DND-41 (cell line): ENCODE results near the gene ARSG.

Source experiments
- ATAC-seq: fragments of 200-7000 bp; cut with Tn5 transposase; 3 replicates; pipeline ENCODE4 v1.9.1; 2021; ENCODE audit warnings: low read depth; ENCODE audit not compliant: insufficient read depth
- DNase-seq: peaks from one replicate; pipeline ENCODE4 v3.0.0-alpha.2; 2020
- H2AFZ ChIP-seq: 2 replicates; pipeline ENCODE4 v1.6.0; 2012; ENCODE audit warnings: low read depth, low read length
- H3K27ac ChIP-seq: 2 replicates; pipeline ENCODE4 v1.5.1; 2012; ENCODE audit warnings: low read length, inconsistent platforms
- H3K27me3 ChIP-seq: fragments of 200-600 bp; sonication (generic); 2 replicates; pipeline ENCODE4 v1.6.0; 2012; ENCODE audit warnings: low read length, mild to moderate bottlenecking, inconsistent platforms; ENCODE audit not compliant: insufficient read depth, poor library complexity
- H3K36me3 ChIP-seq: 2 replicates; pipeline ENCODE4 v1.5.1; 2012; ENCODE audit warnings: low read length, inconsistent platforms; ENCODE audit not compliant: insufficient read depth
- H3K4me1 ChIP-seq: 2 replicates; pipeline ENCODE4 v1.5.1; 2012; ENCODE audit warnings: mild to moderate bottlenecking, low read length; ENCODE audit not compliant: insufficient read depth
- H3K4me2 ChIP-seq: 2 replicates; pipeline ENCODE4 v1.6.0; 2012; ENCODE audit warnings: mild to moderate bottlenecking, moderate library complexity, low read length, inconsistent platforms; ENCODE audit not compliant: insufficient read depth
- H3K4me3 ChIP-seq, 2 experiments: fragments of 200-600 bp in 1 of 2; shearing (Covaris generic) in 1 of 2; 2 replicates each; pipeline ENCODE4 v1.5.1; 2012 to 2016; ENCODE audit warnings: inconsistent platforms in 2 of 2, low read length in 2 of 2, mild to moderate bottlenecking in 2 of 2, low read depth in 1 of 2, moderate library complexity in 1 of 2
- H3K79me2 ChIP-seq: 2 replicates; pipeline ENCODE4 v1.6.0; 2012; ENCODE audit warnings: low read length, inconsistent platforms; ENCODE audit not compliant: insufficient read depth
- H3K9ac ChIP-seq: 2 replicates; pipeline ENCODE4 v1.6.0; 2012; ENCODE audit warnings: low read depth, mild to moderate bottlenecking, inconsistent platforms, low read length, moderate library complexity
- H3K9me3 ChIP-seq: 2 replicates; pipeline ENCODE4 v1.5.1; 2012; ENCODE audit warnings: low read length, moderate library complexity, mild to moderate bottlenecking, inconsistent platforms; ENCODE audit not compliant: insufficient read depth, severe bottlenecking
- H4K20me1 ChIP-seq: 2 replicates; pipeline ENCODE4 v1.6.0; 2012; ENCODE audit warnings: low read length; ENCODE audit not compliant: insufficient read depth
- EZH2 ChIP-seq: IDR thresholded peaks from 3 replicates; pipeline ENCODE4 v1.6.1; 2012; ENCODE audit warnings: borderline replicate concordance, low read depth, mild to moderate bottlenecking, moderate library complexity, low read length, inconsistent platforms; ENCODE audit not compliant: severe bottlenecking
- TF ChIP-seq, protein P1 (sequence below): IDR thresholded peaks from 2 replicates; pipeline ENCODE4 v1.5.1; 2012; ENCODE audit warnings: borderline replicate concordance, low read length, moderate library complexity, mild to moderate bottlenecking; ENCODE audit not compliant: poor library complexity, severe bottlenecking; ENCODE audit errors: extremely low read depth

The ARSG gene

DNA sequence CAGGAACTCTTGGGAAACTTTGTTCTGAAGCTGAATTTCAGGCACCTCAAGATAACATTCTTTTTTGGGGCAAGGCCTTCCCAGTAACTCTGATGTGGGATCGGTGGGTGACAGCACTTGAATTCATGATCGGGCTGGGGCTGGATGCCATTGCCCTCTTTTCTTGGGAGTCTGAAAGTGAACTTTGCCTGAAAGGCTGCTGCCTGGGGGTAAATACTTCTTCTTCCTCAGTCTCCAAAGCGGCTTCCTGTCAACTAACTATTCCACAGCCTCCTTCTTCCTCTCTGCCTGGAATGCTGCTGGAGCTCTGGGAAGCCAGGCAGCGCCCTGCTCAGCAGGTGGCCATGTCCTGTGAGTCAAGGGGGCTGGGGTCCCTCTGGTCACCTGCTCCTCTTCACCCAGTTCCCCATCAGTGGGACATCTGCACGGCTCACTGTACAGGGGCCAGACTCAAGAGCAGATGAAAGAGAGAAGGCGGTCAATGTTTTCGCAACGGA is 86.5 kb downstream of the ARSG start:
- Histone ChIP-seq H3K4me1 (peaks cover 3% of the 10 kb centered on the region), H3K27me3 (no peaks in the 10 kb centered on the region), H3K79me2 (no peaks in the 10 kb centered on the region), H3K27ac (no peak overlapping the region), H2AFZ (no peak overlapping the region), H3K4me3 (no peak overlapping the region), H3K4me2 (no peak overlapping the region), H4K20me1 (no peaks in the 10 kb centered on the region), H3K9me3 (no peaks in the 10 kb centered on the region), H3K36me3 (no peaks in the 10 kb centered on the region), H3K9ac (no peak overlapping the region)
- DNase-seq (no peak), ATAC-seq (no peak)
- no peak for TF ChIP-seq EZH2
- TF ChIP-seq, protein P1, sequence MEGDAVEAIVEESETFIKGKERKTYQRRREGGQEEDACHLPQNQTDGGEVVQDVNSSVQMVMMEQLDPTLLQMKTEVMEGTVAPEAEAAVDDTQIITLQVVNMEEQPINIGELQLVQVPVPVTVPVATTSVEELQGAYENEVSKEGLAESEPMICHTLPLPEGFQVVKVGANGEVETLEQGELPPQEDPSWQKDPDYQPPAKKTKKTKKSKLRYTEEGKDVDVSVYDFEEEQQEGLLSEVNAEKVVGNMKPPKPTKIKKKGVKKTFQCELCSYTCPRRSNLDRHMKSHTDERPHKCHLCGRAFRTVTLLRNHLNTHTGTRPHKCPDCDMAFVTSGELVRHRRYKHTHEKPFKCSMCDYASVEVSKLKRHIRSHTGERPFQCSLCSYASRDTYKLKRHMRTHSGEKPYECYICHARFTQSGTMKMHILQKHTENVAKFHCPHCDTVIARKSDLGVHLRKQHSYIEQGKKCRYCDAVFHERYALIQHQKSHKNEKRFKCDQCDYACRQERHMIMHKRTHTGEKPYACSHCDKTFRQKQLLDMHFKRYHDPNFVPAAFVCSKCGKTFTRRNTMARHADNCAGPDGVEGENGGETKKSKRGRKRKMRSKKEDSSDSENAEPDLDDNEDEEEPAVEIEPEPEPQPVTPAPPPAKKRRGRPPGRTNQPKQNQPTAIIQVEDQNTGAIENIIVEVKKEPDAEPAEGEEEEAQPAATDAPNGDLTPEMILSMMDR, result no peak

DNA sequence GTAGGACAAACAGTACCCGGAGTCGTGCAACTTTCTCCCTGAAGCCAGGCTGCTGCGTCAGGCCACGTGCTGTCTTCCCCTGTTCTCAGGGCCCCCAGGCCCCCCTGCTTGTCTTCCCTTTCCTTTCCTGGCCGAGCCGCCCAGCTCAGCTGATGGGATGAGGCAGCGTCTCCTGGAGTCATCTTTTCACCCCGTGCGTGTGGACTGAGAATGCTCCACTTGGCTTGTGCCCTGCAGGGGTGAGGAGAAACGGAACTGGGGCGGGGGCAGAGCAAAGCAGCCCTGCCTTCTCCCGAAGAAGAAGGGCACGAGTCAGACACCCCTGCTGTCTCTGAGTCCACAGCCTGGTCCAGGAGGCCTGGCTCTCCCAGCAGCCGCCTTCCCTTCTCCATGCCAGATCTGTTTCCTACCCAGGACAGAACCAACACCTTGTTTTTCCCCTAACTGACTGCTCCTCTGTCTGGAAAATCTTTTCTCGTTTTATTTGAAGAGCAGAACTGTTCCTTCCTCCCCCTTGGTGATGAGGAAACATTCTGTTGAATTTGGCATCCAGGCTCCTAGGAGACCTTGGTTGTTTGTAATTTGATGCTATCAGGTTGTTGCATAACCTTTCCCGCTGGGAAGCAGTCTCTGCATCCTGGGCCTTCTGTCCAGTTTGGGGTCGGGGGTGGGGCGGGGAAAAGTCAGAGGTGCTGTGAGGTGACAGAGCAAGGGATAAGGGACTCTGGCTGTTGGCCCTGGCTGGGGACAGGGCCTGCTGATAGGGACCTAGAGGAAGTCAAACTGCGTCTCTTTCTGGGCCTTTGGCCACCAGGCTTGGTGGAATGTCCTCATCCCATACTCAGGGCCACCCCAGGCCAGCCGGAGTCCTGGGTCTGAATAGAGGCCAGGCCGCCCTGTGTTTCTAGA is 87.2 kb downstream of the ARSG start:
- Histone ChIP-seq H3K4me1 (peaks cover 10% of the 10 kb centered on the region), H3K27ac (no peak overlapping the region), H3K27me3 (no peaks in the 10 kb centered on the region), H2AFZ (no peak overlapping the region), H3K79me2 (no peaks in the 10 kb centered on the region), H3K4me3 (no peak overlapping the region), H4K20me1 (no peaks in the 10 kb centered on the region), H3K9me3 (no peaks in the 10 kb centered on the region), H3K9ac (no peak overlapping the region), H3K36me3 (no peaks in the 10 kb centered on the region), H3K4me2 (no peak overlapping the region)
- DNase-seq (no peak), ATAC-seq (no peak)
- TF ChIP-seq EZH2, result no peak
- TF ChIP-seq, protein P1, result no peak

DNA sequence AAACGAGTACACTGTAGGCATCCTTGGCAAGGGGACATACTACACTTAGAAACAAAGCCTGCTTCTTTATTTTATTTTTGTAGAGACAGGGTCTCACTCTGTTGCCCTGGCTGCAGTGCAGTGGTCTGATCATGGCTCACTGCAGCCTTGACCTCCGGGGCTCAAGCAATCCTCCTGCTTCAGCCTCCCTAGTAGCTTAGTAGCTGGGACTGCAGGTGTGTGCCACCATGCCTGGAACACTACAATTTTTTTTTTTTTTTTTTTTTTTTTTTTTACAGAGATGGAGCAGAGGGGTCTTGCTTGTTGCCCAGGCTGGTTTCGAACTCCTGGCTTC is 87.8 kb downstream of the ARSG start:
- H3K9me3 ChIP-seq, result no peaks in the 10 kb centered on the region
- H2AFZ ChIP-seq, result no peak overlapping the region
- no peak overlapping the region for H3K4me3 ChIP-seq
- TF ChIP-seq, protein P1, result no peak
- H3K36me3 ChIP-seq, result no peaks in the 10 kb centered on the region
- H4K20me1 ChIP-seq, result no peaks in the 10 kb centered on the region
- no peak overlapping the region for H3K9ac ChIP-seq
- peaks cover 16% of the 10 kb centered on the region for H3K4me1 ChIP-seq
- DNase-seq (no peak), ATAC-seq (no peak)
- no peaks in the 10 kb centered on the region for H3K27me3 ChIP-seq
- H3K79me2 ChIP-seq, result no peaks in the 10 kb centered on the region
- no peak overlapping the region for H3K27ac ChIP-seq
- no peak overlapping the region for H3K4me2 ChIP-seq
